K562 (cell line): Measurements from ENCODE around the gene INO80. TPM values are rescaled to one million over a fixed set of nuclear protein-coding genes. Genes with fewer than 3 reads are reported as not detected.

ENCODE experiments used
- BRCA1 ChIP-seq, 2 experiments: fragments of 450-650 bp in 1 of 2; sonication (generic) in 1 of 2; formaldehyde crosslinking in 1 of 2; IDR thresholded peaks; 2 replicates each; pipeline versions ENCODE4 v1.5.0 to v1.6.1; 2017 to 2020; ENCODE audit warnings: mild to moderate bottlenecking in 1 of 2, missing genetic modification reagents in 1 of 2
- BRD4 ChIP-seq: fragments of 200-600 bp; sonication (generic); IDR thresholded peaks from 2 replicates; pipeline ENCODE4 v1.6.1; 2017; ENCODE audit warnings: inconsistent platforms
- CCNT2 ChIP-seq: IDR thresholded peaks from 2 replicates; pipeline ENCODE4 v1.6.1; 2011; ENCODE audit warnings: borderline replicate concordance, low read depth, mild to moderate bottlenecking, moderate library complexity, mixed read lengths, low read length; ENCODE audit not compliant: insufficient read length; ENCODE audit errors: extremely low read depth
- CTCF ChIP-seq, 3 experiments: IDR thresholded peaks in 2 of 3; conservative IDR thresholded peaks in 1 of 3; 2 replicates each; pipeline ENCODE4 v1.5.1; 2011 to 2012; ENCODE audit warnings: low read length in 3 of 3, mild to moderate bottlenecking in 3 of 3, control low read depth in 2 of 3, improper control_type of control experiment in 1 of 3, inconsistent platforms in 1 of 3, low read depth in 1 of 3, mixed read lengths in 1 of 3, moderate library complexity in 1 of 3; ENCODE audit not compliant: insufficient read depth in 2 of 3
- EP400 ChIP-seq: fragments of 450-650 bp; IDR thresholded peaks from 2 replicates; pipeline ENCODE4 v1.6.1; 2017; ENCODE audit warnings: antibody characterized with exemption, mild to moderate bottlenecking, moderate library complexity
- FOXA3 ChIP-seq, 2 experiments: fragments of 450-650 bp in 1 of 2; sonication (generic) in 1 of 2; formaldehyde crosslinking; IDR thresholded peaks in 1 of 2; conservative IDR thresholded peaks in 1 of 2; 2 replicates each; pipeline versions ENCODE4 v1.4.0 to v1.8.0; 2020 to 2022; ENCODE audit warnings: mild to moderate bottlenecking in 2 of 2, missing genetic modification reagents in 1 of 2
- FOXJ2 ChIP-seq: fragments of 200-800 bp; sonication (Bioruptor generic); IDR thresholded peaks from 2 replicates; pipeline ENCODE4 v1.6.1; 2016; ENCODE audit warnings: missing genetic modification characterization, missing compliant biosample characterization
- GTF3C2 ChIP-seq: IDR thresholded peaks from 3 replicates; pipeline ENCODE4 v1.6.1; 2011; ENCODE audit warnings: borderline replicate concordance, mild to moderate bottlenecking, moderate library complexity; ENCODE audit not compliant: insufficient read length; ENCODE audit errors: extremely low read depth
- HDAC8 ChIP-seq: fragments of 450-650 bp; IDR thresholded peaks from 2 replicates; pipeline ENCODE4 v1.6.1; 2016; ENCODE audit warnings: mild to moderate bottlenecking, missing genetic modification characterization, moderate library complexity, missing compliant biosample characterization
- HEY1 ChIP-seq: fragments of 250-450 bp; sonication (Bioruptor Pico); IDR thresholded peaks from 2 replicates; pipeline ENCODE4 v1.5.0; 2020; ENCODE audit warnings: mild to moderate bottlenecking, moderate library complexity, borderline replicate concordance
- MCM7 ChIP-seq, 2 experiments: fragments of 450-650 bp; IDR thresholded peaks; 2 replicates each; pipeline ENCODE4 v1.6.1; 2016 to 2018
- MECOM ChIP-seq: fragments of 250-450 bp; sonication (Bioruptor Pico); IDR thresholded peaks from 2 replicates; pipeline ENCODE4 v1.8.0; 2022; ENCODE audit warnings: inconsistent platforms
- PHF8 ChIP-seq: fragments of 200-600 bp; sonication (generic); IDR thresholded peaks from 2 replicates; pipeline ENCODE4 v1.6.1; 2012; ENCODE audit warnings: mixed run types, mild to moderate bottlenecking, inconsistent platforms, low read length, moderate library complexity, borderline replicate concordance
- POLR2A ChIP-seq: fragments of 450-650 bp; conservative IDR thresholded peaks from 2 replicates; pipeline ENCODE4 v1.6.1; 2016
- SLC30A9 ChIP-seq: fragments of 250-450 bp; sonication (Bioruptor Pico); IDR thresholded peaks from 2 replicates; pipeline ENCODE4 v1.8.0; 2022; ENCODE audit warnings: mild to moderate bottlenecking, moderate library complexity
- ZBTB33 ChIP-seq: sonication (generic); formaldehyde crosslinking; IDR thresholded peaks from 2 replicates; pipeline ENCODE4 v1.8.1; 2023; ENCODE audit warnings: mild to moderate bottlenecking, missing genetic modification reagents
- ZNF263 ChIP-seq: sonication (generic); formaldehyde crosslinking; IDR thresholded peaks from 2 replicates; pipeline ENCODE4 v1.8.0; 2022; ENCODE audit warnings: mild to moderate bottlenecking, missing genetic modification reagents, borderline replicate concordance
- ZNF778 ChIP-seq: fragments of 450-650 bp; formaldehyde crosslinking; IDR thresholded peaks from 2 replicates; pipeline ENCODE4 v1.4.0; 2020; ENCODE audit warnings: mild to moderate bottlenecking, moderate library complexity
- polyA plus RNA-seq, 8 experiments: library from polyadenylated mRNA; depleted of rRNA in 4 of 8; stranded (reverse) in 5 of 8; unstranded in 3 of 8; fragments of >200 nt; fragmentation: Nextera tagmentation in 2 of 8; fragmentation: Illumina TruSeq in 1 of 8; extraction: Ambion mirVana in 2 of 8; extraction: Trizol in 1 of 8; gene quantifications; 2 replicates each; pipeline versions ENCODE4 v1.2.1 to v1.2.3, GENCODE V29; 2011 to 2014; ENCODE audit warnings: inconsistent platforms in 1 of 8, missing spikeins in 1 of 8
- total RNA-seq, 7 experiments: library from RNA; depleted of rRNA in 6 of 7; stranded (reverse); fragments of >200 nt in 6 of 7; fragmentation: Illumina TruSeq in 2 of 7; extraction: Trizol in 2 of 7; gene quantifications; 2 replicates each; pipeline versions ENCODE4 v1.2.1 to v1.2.3, GENCODE V29; 2011 to 2021; ENCODE audit warnings: low replicate concordance in 1 of 7

The INO80 gene
- total and polyA plus RNA-seq, 9 of the 15 experiments (the other 6 are each of a cell fraction or from before 2014, with no cell fraction given), result 1.1 to 25.7 (median 19.9) TPM

DNA sequence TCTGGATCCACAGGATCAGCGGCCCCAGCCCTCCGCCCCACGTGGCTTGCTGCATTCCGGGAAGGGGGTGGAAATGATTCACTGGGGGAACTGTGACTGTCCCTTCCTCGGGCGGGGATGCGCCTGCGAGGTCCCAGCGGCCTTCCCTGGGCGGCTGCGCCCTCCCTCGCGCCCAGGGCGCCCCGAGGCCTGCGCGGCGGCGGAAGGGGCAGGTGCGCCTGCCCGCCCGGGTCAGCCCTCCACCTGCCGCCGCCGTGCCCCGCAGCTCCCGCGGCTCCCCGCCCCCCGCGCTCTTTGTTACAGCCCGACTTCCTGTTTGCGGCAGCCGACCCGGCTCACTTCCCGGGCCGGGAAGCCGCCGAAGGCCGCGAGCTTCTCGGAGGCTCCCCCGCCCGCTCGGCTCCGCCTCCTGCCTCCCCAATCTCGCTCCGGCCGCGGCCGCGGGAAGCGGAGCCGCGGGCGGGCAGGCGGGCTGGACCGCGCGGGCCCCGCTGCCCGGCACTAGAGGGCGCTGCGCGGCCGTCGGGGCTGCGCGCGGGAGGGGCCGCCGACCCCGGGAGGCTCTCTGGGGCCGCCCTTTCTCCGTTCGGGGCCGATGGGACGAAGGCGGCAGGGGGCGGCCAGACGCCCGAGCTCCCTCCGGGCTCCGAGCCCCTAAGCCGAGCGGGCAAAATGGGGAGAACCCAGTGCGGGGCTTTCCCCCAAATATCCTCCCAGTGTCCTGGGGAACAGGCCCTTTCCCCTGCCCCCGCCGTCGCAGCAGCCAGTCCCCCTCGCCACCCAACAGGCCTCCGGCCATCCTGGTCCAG is 174.3 kb downstream of the INO80 start (continued):
- TF ChIP-seq CTCF (IDR thresholded peaks at IDR 0.05 in 2 of 3, conservative IDR thresholded peaks at IDR 0.05 in 1 of 3; ENCODE audit: insufficient read depth in 2 of 3, low read depth in 1 of 3, low read length in 3 of 3), result peak; percentile 48 to 68 (median 63)
- no peak for TF ChIP-seq ZNF263
- 0 out of 2 replicates have a peak, but pooled peaks have one; percentile 42 for TF ChIP-seq MECOM
- no peak for TF ChIP-seq BRCA1 (IDR thresholded peaks at IDR 0.05)
- TF ChIP-seq BRCA1 (CRISPR knock-in tag; IDR thresholded peaks at IDR 0.05), result no peak
- TF ChIP-seq FOXA3 (CRISPR knock-in tag; conservative IDR thresholded peaks at IDR 0.05 in 1 of 2, IDR thresholded peaks at IDR 0.05 in 1 of 2), result no peak
- TF ChIP-seq EP400, result no peak
- peak; percentile 91 for TF ChIP-seq CCNT2
- no peak for TF ChIP-seq FOXJ2
- TF ChIP-seq GTF3C2, result no peak
- TF ChIP-seq BRD4, result no peak
- no peak for TF ChIP-seq SLC30A9 (CRISPR knock-in tag)
- TF ChIP-seq MCM7 (IDR thresholded peaks at IDR 0.05), result no peak
- TF ChIP-seq POLR2A, result peak; percentile 54; the same call in 1 of the 2 replicates
- no peak for TF ChIP-seq HDAC8 (tag)
- TF ChIP-seq PHF8, result peak; percentile 89; the same call in 1 of the 2 replicates
- TF ChIP-seq HEY1, result no peak
- no peak for TF ChIP-seq ZNF778 (CRISPR knock-in tag)
- no peak for TF ChIP-seq ZBTB33 (CRISPR knock-in tag)
